Ovary (tissue), 9 donors: ENCODE results near the gene TTC7B. TPM values are rescaled to one million over a fixed set of nuclear protein-coding genes. Genes with fewer than 3 reads are reported as not detected.

Experiments used
- DNase-seq, 5 donors: peaks; one replicate each; pipeline ENCODE4 v3.0.0-alpha.2; 2019 to 2020
- H3K27ac ChIP-seq, 2 donors: fragments of 200-600 bp; one replicate each; pipeline versions ENCODE4 v1.5.1 to v1.8.0; 2019 to 2022
- H3K27me3 ChIP-seq: fragments of 200-600 bp; one replicate; pipeline ENCODE4 v1.8.0; 2022
- H3K36me3 ChIP-seq: fragments of 200-600 bp; sonication (generic); one replicate; pipeline ENCODE4 v1.5.1; 2019
- H3K4me1 ChIP-seq: one replicate; pipeline ENCODE4 v1.8.1; 2013; ENCODE audit warnings: mild to moderate bottlenecking, moderate library complexity; ENCODE audit not compliant: insufficient read depth
- H3K4me3 ChIP-seq: fragments of 200-600 bp; sonication (generic); one replicate; pipeline ENCODE4 v1.5.1; 2017
- H3K9me3 ChIP-seq, 2 donors: fragments of 200-600 bp in 1 of 2; sonication (generic) in 1 of 2; one replicate each; pipeline versions ENCODE4 v1.5.1 to v1.8.1; 2013 to 2019; ENCODE audit warnings: mild to moderate bottlenecking in 1 of 2, moderate library complexity in 1 of 2
- CTCF ChIP-seq, 3 donors: fragments of 450-650 bp in 2 of 3; fragments of 200-600 bp in 1 of 3; IDR thresholded peaks; one replicate each; pipeline versions ENCODE4 v1.5.1 to v1.8.0; 2016 to 2022; ENCODE audit warnings: antibody characterized with exemption in 3 of 3, mild to moderate bottlenecking in 1 of 3
- EP300 ChIP-seq: sonication (generic); formaldehyde crosslinking; IDR thresholded peaks from one replicate; pipeline ENCODE4 v1.6.1; 2017; ENCODE audit warnings: antibody characterized with exemption
- POLR2A ChIP-seq: fragments of 450-650 bp; IDR thresholded peaks from one replicate; pipeline ENCODE4 v1.6.1; 2017; ENCODE audit warnings: antibody characterized with exemption, mild to moderate bottlenecking, moderate library complexity
- WGBS, 3 donors: extraction: QIAGEN DNeasy Blood & Tissue Kit in 1 of 3; methylation state at CpG; one replicate each; pipeline versions ENCODE4 v1.1.5 to v1.1.7; 2013 to 2017; 5-methylcytosine and 5-hydroxymethylcytosine counted together
- intact Hi-C, 4 donors: fragments of 100-400 bp; cut with DNase I; formaldehyde crosslinking; loops; one replicate each; pipeline versions ENCODE4 v1.11.0 to v1.15.1; 2022 to 2023
- polyA plus RNA-seq, 2 donors: library from polyadenylated mRNA; stranded (reverse); fragments of 200-250 nt in 1 of 2; fragments of 350-450 nt in 1 of 2; fragmentation: Illumina TruSeq in 1 of 2; extraction: RNeasy Lipid Tissue Mini Kit (QIAGEN cat#74804) in 1 of 2; gene quantifications; one replicate each; pipeline ENCODE4 v1.2.3, GENCODE V29; 2013 to 2014
- total RNA-seq, 7 donors: library from RNA; depleted of rRNA in 2 of 7; stranded (reverse); fragments of >200 nt in 2 of 7; fragmentation: NEBNext Ultra II Directional in 3 of 7; extraction: Animal tissue kit (Norgen Biotek cat#: 25700) in 3 of 7; gene quantifications; one replicate each; pipeline versions ENCODE4 v1.1.0 to v1.2.4, GENCODE V29; 2016 to 2023
- donor health status: DM: no; HTN: no; CAD: no; lungs with moderate emphysema.
- donor health status: DM: no; HTN: no; CAD: no.
- donor health status: Bipolar disorder and iron deficiency.
- donor health status: DM: yes; HTN: yes; CAD: no.
- donor health status: DM: no; HTN: no; CAD: no.
- donor health status: DM: yes; HTN: yes; CAD: no.

TTC7B gene
- total and polyA plus RNA-seq, 9 donors: 18.2 to 39.5 (median 34.2) TPM

DNA sequence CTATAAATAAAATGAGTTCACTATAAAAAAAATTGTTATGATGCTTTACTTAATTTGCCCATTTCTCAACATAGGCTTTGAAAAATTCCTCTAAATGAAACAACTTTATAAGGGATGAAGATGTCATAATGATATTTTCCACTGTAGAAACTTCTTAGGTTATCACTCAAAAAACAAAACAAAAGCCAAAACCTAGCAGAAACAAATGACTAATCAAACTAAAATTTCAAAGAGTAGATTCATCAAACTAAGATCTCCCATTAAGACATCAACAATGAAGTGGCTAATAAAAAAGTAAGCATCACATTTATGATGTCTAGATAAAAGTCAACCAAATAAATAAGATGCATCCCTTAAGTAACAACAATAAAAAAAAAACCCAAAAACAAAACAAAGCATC is 36.9 kb upstream of the TTC7B start:
- intact Hi-C loops: loop anchor here in 2 of 4 donors (10.0 kb wide), 2 partner anchors 102 to 1792 kb away; no protein-coding TSS in a partner anchor
- DNase-seq: no peak
- no peaks in the 10 kb centered on the region for H3K9me3 ChIP-seq
- no peaks in the 10 kb centered on the region for H3K36me3 ChIP-seq
- no peaks in the 10 kb centered on the region for H3K4me1 ChIP-seq
- TF ChIP-seq EP300 (no peak), CTCF (IDR thresholded peaks at IDR 0.05) (no peak), POLR2A (no peak)
- H3K27me3 ChIP-seq: no peaks in the 10 kb centered on the region
- no peak overlapping the region for H3K27ac ChIP-seq
- no peak overlapping the region for H3K4me3 ChIP-seq

- DNase-seq: no peak
- 90 to 92% (median 92%) methylated on average over 5 of the region's 5 CpGs for WGBS, 3 donors
Measured at GRCh38 chr14:90851327-90852036, 35.3 kb upstream of the TTC7B start.

GRCh38 chr14:90850487-90850886 is 34.3 kb upstream of the TTC7B start:
- no peak overlapping the region for H3K27ac ChIP-seq
- no peaks in the 10 kb centered on the region for H3K9me3 ChIP-seq
- no peak overlapping the region for H3K4me3 ChIP-seq
- 68 to 71% (median 71%) methylated on average over 3 of the region's 3 CpGs for WGBS, 3 donors
- TF ChIP-seq EP300: no peak
- no peak for TF ChIP-seq POLR2A
- no peak for TF ChIP-seq CTCF (IDR thresholded peaks at IDR 0.05)
- no peaks in the 10 kb centered on the region for H3K27me3 ChIP-seq
- H3K36me3 ChIP-seq: no peaks in the 10 kb centered on the region
- intact Hi-C loops: loop anchor here in 2 of 4 donors (10.0 kb wide), 2 partner anchors 104 to 1794 kb away; no protein-coding TSS in a partner anchor
- H3K4me1 ChIP-seq: no peaks in the 10 kb centered on the region
- DNase-seq: no peak

More at GRCh38 chr14:90851327-90852036, 35.3 kb upstream of the TTC7B start:
- Histone ChIP-seq H3K9me3 (no peaks in the 10 kb centered on the region), H3K4me3 (no peak overlapping the region), H3K4me1 (no peaks in the 10 kb centered on the region), H3K27me3 (no peaks in the 10 kb centered on the region), H3K27ac (no peak overlapping the region), H3K36me3 (no peaks in the 10 kb centered on the region)
- TF ChIP-seq POLR2A (no peak), EP300 (no peak), CTCF (IDR thresholded peaks at IDR 0.05) (no peak)
- intact Hi-C loops: loop anchor here in 2 of 4 donors (10.0 kb wide), 2 partner anchors 103 to 1793 kb away; no protein-coding TSS in a partner anchor

DNA sequence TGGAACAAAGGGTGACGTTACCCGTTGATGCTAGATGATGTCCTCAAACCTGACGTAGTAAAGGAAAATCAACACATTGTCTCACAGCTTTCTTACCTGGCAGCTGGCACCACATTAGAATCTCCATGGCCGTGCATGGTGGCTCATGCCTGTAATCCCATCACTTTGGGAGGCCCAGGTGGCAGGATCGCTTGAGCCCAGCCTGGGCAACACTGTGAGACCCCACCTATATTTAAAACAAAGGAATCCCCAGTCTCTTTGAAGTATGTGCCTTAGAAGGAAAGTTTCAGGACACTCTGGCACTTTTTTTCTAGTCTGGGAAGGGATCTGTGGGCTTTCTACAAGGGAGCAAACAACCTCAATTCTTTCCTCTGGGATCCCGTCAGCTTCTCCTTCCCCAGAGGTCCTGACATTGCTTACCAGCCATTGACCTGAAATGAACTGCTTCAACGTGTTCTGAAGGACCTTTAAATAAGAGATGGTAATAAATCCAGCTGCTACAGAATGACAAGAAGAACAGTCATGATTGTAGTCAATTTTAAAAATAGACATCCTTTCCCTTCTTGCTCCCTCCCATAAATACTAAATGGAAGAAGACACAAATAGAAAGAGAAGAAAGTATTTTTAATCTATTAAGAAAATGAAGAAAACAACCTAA is 33.7 kb upstream of the TTC7B start:
- Histone ChIP-seq H3K27me3 (no peaks in the 10 kb centered on the region), H3K36me3 (no peaks in the 10 kb centered on the region), H3K4me3 (no peak overlapping the region), H3K27ac (no peak overlapping the region), H3K4me1 (no peaks in the 10 kb centered on the region), H3K9me3 (no peaks in the 10 kb centered on the region)
- WGBS, 3 donors: 77 to 89% (median 85%) methylated on average over 7 of the region's 7 CpGs
- TF ChIP-seq EP300 (no peak), CTCF (IDR thresholded peaks at IDR 0.05) (no peak), POLR2A (no peak)
- intact Hi-C loops: loop anchor here in 2 of 4 donors (10.0 kb wide), 2 partner anchors 105 to 1795 kb away; no protein-coding TSS in a partner anchor
- DNase-seq: no peak
